GM12878 (cell line): ENCODE measurements around the gene PFDN4. TPM values are rescaled to one million over a fixed set of nuclear protein-coding genes. Genes with fewer than 3 reads are reported as not detected.

Experiments
- ATAC-seq: fragments of 200-7000 bp; cut with Tn5 transposase; 3 replicates; pipeline ENCODE4 v1.9.1; 2020; ENCODE audit warnings: mild to moderate bottlenecking, moderate library complexity
- BruUV-seq: library from RNA; stranded (reverse); fragments of 400-500 nt; replicated peaks from 2 replicates; lab custom pipeline; 2021; lab: Mats Ljungman, UMichigan
- CTCF ChIA-PET: fragments of 300-600 bp; sonication (Branson Sonifier 250); formaldehyde crosslinking; extraction: SDS; loops from one replicate; lab custom pipeline; 2021; ENCODE audit warnings: inconsistent platforms; lab: Yijun Ruan, JAX
- POLR2A ChIA-PET: fragments of 350-600 bp; formaldehyde crosslinking; extraction: SDS; loops from one replicate; lab custom pipeline; 2021; ENCODE audit warnings: inconsistent platforms; lab: Charles Lee
- RAD21 ChIA-PET: fragments of 300-600 bp; sonication (Branson Sonifier 250); formaldehyde crosslinking; loops from one replicate; lab custom pipeline; 2023; ENCODE audit warnings: antibody characterized with exemption; ENCODE audit not compliant: unreplicated experiment; lab: Charles Lee
- SMC1A ChIA-PET: fragments of 300-600 bp; sonication (Branson Sonifier 250); formaldehyde crosslinking; loops from one replicate; lab custom pipeline; 2023; ENCODE audit not compliant: unreplicated experiment, uncharacterized antibody; lab: Charles Lee
- DNase-seq: peaks from one replicate; pipeline ENCODE4 v3.0.0-alpha.2; 2011; ENCODE audit warnings: low read depth, low spot score
- FAIRE-seq: peaks from 3 replicates; lab custom pipeline; 2011; peaks lifted over from hg19 to GRCh38; lab: Jason Lieb, UNC
- H2AFZ ChIP-seq: 2 replicates; pipeline ENCODE4 v1.6.0; 2011; ENCODE audit warnings: low read depth, low read length, control low read depth; ENCODE audit not compliant: control insufficient read depth
- H3K27ac ChIP-seq: 2 replicates; pipeline ENCODE4 v1.5.1; 2011; ENCODE audit warnings: control low read depth; ENCODE audit not compliant: control insufficient read depth, insufficient read depth
- H3K27me3 ChIP-seq, 2 experiments: replicated peaks in 1 of 2; 2 replicates each; pipeline versions ENCODE4 v1.6.0 to v1.6.1; 2011; ENCODE audit warnings: low read length in 1 of 2; ENCODE audit not compliant: control insufficient read depth in 2 of 2, insufficient read depth in 2 of 2
- H3K36me3 ChIP-seq, 2 experiments: 2 replicates each; pipeline ENCODE4 v1.5.1; 2011; ENCODE audit warnings: low read length in 1 of 2; ENCODE audit not compliant: control insufficient read depth in 2 of 2, insufficient read depth in 2 of 2
- H3K4me1 ChIP-seq: 2 replicates; pipeline ENCODE4 v1.6.1; 2011; ENCODE audit warnings: mild to moderate bottlenecking, low read length, moderate library complexity, mixed read lengths; ENCODE audit not compliant: control insufficient read depth, insufficient read depth
- H3K4me2 ChIP-seq: 2 replicates; pipeline ENCODE4 v1.6.0; 2011; ENCODE audit warnings: control low read depth; ENCODE audit not compliant: control insufficient read depth, insufficient read depth
- H3K4me3 ChIP-seq: fragments of 200-600 bp; sonication (generic); 2 replicates; pipeline ENCODE4 v1.5.1; 2016
- H3K79me2 ChIP-seq: 2 replicates; pipeline ENCODE4 v1.6.0; 2011; ENCODE audit warnings: low read length; ENCODE audit not compliant: control insufficient read depth, insufficient read depth
- H3K9ac ChIP-seq: 2 replicates; pipeline ENCODE4 v1.8.0; 2011; ENCODE audit warnings: low read length, control low read depth, mixed read lengths; ENCODE audit not compliant: control insufficient read depth, insufficient read depth
- H3K9me3 ChIP-seq: replicated peaks from 3 replicates; pipeline ENCODE4 v1.5.1; 2011; ENCODE audit warnings: mild to moderate bottlenecking, low read length; ENCODE audit not compliant: control insufficient read depth, insufficient read depth
- H4K20me1 ChIP-seq: 2 replicates; pipeline ENCODE4 v1.6.0; 2011; ENCODE audit not compliant: control insufficient read depth, insufficient read depth
- CREB1 ChIP-seq: IDR thresholded peaks from 2 replicates; pipeline ENCODE4 v1.6.1; 2012; ENCODE audit warnings: low read depth, mild to moderate bottlenecking, inconsistent platforms
- CUX1 ChIP-seq: IDR thresholded peaks from 2 replicates; pipeline ENCODE4 v1.6.1; 2012; ENCODE audit warnings: improper control_type of control experiment, low read depth, low read length; ENCODE audit not compliant: insufficient replicate concordance
- ETV6 ChIP-seq, 2 experiments: fragments of 450-650 bp in 1 of 2; IDR thresholded peaks in 1 of 2; conservative IDR thresholded peaks in 1 of 2; 2 replicates each; pipeline ENCODE4 v1.6.1; 2014; ENCODE audit warnings: antibody characterized with exemption in 1 of 2, borderline replicate concordance in 1 of 2, low read depth in 1 of 2, mild to moderate bottlenecking in 1 of 2, moderate library complexity in 1 of 2
- MEF2A ChIP-seq: IDR thresholded peaks from 2 replicates; pipeline ENCODE4 v1.6.1; 2011; ENCODE audit warnings: low read depth, mild to moderate bottlenecking, low read length, moderate library complexity; ENCODE audit not compliant: insufficient read depth
- MYB ChIP-seq: fragments of 150-350 bp; IDR thresholded peaks from 2 replicates; pipeline ENCODE4 v1.6.1; 2014; ENCODE audit warnings: mild to moderate bottlenecking, low read depth, low read length, borderline replicate concordance
- PAX5 ChIP-seq: IDR thresholded peaks from 2 replicates; pipeline ENCODE4 v1.6.1; 2011; ENCODE audit warnings: low read depth, low read length, borderline replicate concordance
- PKNOX1 ChIP-seq: fragments of 450-650 bp; IDR thresholded peaks from 2 replicates; pipeline ENCODE4 v1.6.1; 2016; ENCODE audit warnings: mild to moderate bottlenecking
- PML ChIP-seq: IDR thresholded peaks from 2 replicates; pipeline ENCODE4 v1.6.1; 2012; ENCODE audit warnings: low read length, inconsistent platforms
- WRNIP1 ChIP-seq: IDR thresholded peaks from 2 replicates; pipeline ENCODE4 v1.6.1; 2011; ENCODE audit warnings: low read depth, low read length, improper control_type of control experiment, borderline replicate concordance
- ZNF217 ChIP-seq: fragments of 450-650 bp; IDR thresholded peaks from 2 replicates; pipeline ENCODE4 v1.6.1; 2017; ENCODE audit warnings: antibody characterized with exemption, mild to moderate bottlenecking
- WGBS: methylation state at CpG from one replicate; pipeline ENCODE4 v1.1.6; 2016; ENCODE audit warnings: low lambda C conversion rate; ENCODE audit not compliant: insufficient replicate concordance, insufficient coverage; ENCODE audit errors: missing lambda C conversion rate; 5-methylcytosine and 5-hydroxymethylcytosine counted together
- in situ Hi-C: fragments of 300-500 bp; cut with MboI; formaldehyde crosslinking; loops from 9 replicates; pipeline ENCODE4 v1.14.3; 2018; ENCODE audit warnings: mixed read lengths
- intact Hi-C: fragments of 100-400 bp; cut with micrococcal nuclease; formaldehyde crosslinking; loops from one replicate; pipeline ENCODE4 v1.14.2; 2022; ENCODE audit not compliant: unreplicated experiment
- polyA plus RNA-seq, 11 experiments: library from polyadenylated mRNA; depleted of rRNA in 4 of 11; unstranded in 6 of 11; stranded (reverse) in 5 of 11; fragments of >200 nt; fragmentation: Nextera tagmentation in 4 of 11; fragmentation: Illumina TruSeq in 1 of 11; extraction: Ambion mirVana in 4 of 11; extraction: Trizol in 1 of 11; gene quantifications; 1 replicate in 1 of 11; 2 replicates in 10 of 11; pipeline versions ENCODE4 v1.2.1 to v1.2.3, GENCODE V29; 2011 to 2016; ENCODE audit warnings: inconsistent platforms in 2 of 11, missing spikeins in 2 of 11, low read depth in 1 of 11
- total RNA-seq, 4 experiments: library from RNA; depleted of rRNA in 3 of 4; stranded (reverse); fragments of >200 nt in 3 of 4; fragmentation: Illumina TruSeq in 1 of 4; extraction: Trizol in 1 of 4; gene quantifications; 2 replicates each; pipeline versions ENCODE4 v1.2.1 to v1.2.3, GENCODE V29; 2013 to 2021

Gene PFDN4
- total and polyA plus RNA-seq, 10 of the 15 experiments (the other 5 are each of a cell fraction or from before 2014, with no cell fraction given), result 36.9 to 136 (median 82.8) TPM

- Histone ChIP-seq H3K79me2 (no peaks in the 10 kb centered on the region), H2AFZ (no peak overlapping the region), H3K9me3 (no peaks in the 10 kb centered on the region), H3K27ac (no peak overlapping the region), H3K27me3 (no peaks in the 10 kb centered on the region), H3K4me1 (no peaks in the 10 kb centered on the region), H3K36me3 (no peaks in the 10 kb centered on the region), H3K4me2 (no peak overlapping the region), H3K9ac (no peak overlapping the region), H3K4me3 (no peak overlapping the region), H4K20me1 (no peaks in the 10 kb centered on the region)
- intact Hi-C loops, result no loop called here
- in situ Hi-C loops, result no loop called here
- no peak for ATAC-seq
- RAD21 ChIA-PET, result no interaction called here
- WGBS, result 20% methylated on average over 4 of the region's 4 CpGs
- POLR2A ChIA-PET, result no interaction called here
- CTCF ChIA-PET, result interaction anchor here (0.9 kb wide), 1 partner anchor 20 kb away, joined by 3 read pairs; no protein-coding TSS in a partner anchor
- SMC1A ChIA-PET, result interaction anchor here (0.6 to 1.0 kb wide), 2 partner anchors 10 to 15 kb away, joined by 3 read pairs; no protein-coding TSS in a partner anchor
- BruUV-seq, result no TSS peak
- FAIRE-seq, result no peak
- DNase-seq, result no peak
- no peak for TF ChIP-seq ZNF217
- no peak for TF ChIP-seq MYB
- TF ChIP-seq PKNOX1, result no peak
Measured at GRCh38 chr20:54262671-54263070, 54.8 kb downstream of the PFDN4 start.

- Histone ChIP-seq H3K4me2 (no peak overlapping the region), H3K4me3 (no peak overlapping the region), H3K9me3 (no peaks in the 10 kb centered on the region), H3K27me3 (no peaks in the 10 kb centered on the region), H3K79me2 (no peaks in the 10 kb centered on the region), H3K27ac (no peak overlapping the region), H4K20me1 (no peaks in the 10 kb centered on the region), H3K4me1 (no peaks in the 10 kb centered on the region), H3K36me3 (no peaks in the 10 kb centered on the region), H3K9ac (no peak overlapping the region), H2AFZ (no peak overlapping the region)
- no peak for ATAC-seq
- no peak for DNase-seq
- CTCF ChIA-PET, result interaction anchor here (0.9 kb wide), 1 partner anchor 20 kb away, joined by 3 read pairs; no protein-coding TSS in a partner anchor
- intact Hi-C loops (no loop called here), in situ Hi-C loops (no loop called here)
- RAD21 ChIA-PET, result no interaction called here
- FAIRE-seq, result no peak
- SMC1A ChIA-PET, result interaction anchor here (1.0 kb wide), 1 partner anchor 15 kb away, joined by 3 read pairs; no protein-coding TSS in a partner anchor
- BruUV-seq, result no TSS peak
- POLR2A ChIA-PET, result no interaction called here
- 44% methylated on average over 4 of the region's 4 CpGs for WGBS
- TF ChIP-seq CUX1, result no peak
- no peak for TF ChIP-seq MEF2A
- no peak for TF ChIP-seq PML
- no peak for TF ChIP-seq ETV6 (conservative IDR thresholded peaks at IDR 0.05 in 1 of 2, IDR thresholded peaks at IDR 0.05 in 1 of 2; ENCODE audit: borderline replicate concordance in 1 of 2, low read depth in 1 of 2)
- no peak for TF ChIP-seq CREB1
- no peak for TF ChIP-seq PAX5
- TF ChIP-seq WRNIP1, result no peak
Measured at GRCh38 chr20:54263116-54263690, 55.3 kb downstream of the PFDN4 start.
